Smooth muscle cell (in vitro differentiated cells): ENCODE measurements around the gene RNU7-1. TPM values are rescaled to one million over a fixed set of nuclear protein-coding genes. Genes with fewer than 3 reads are reported as not detected.

Experiments
- DNase-seq: peaks from one replicate; lab custom pipeline; 2025; ENCODE audit not compliant: unreplicated experiment; lab: John Stamatoyannopoulos, UW
- H2AFZ ChIP-seq: fragments of 200-600 bp; sonication (generic); 2 replicates; pipeline ENCODE4 v1.6.0; 2016; ENCODE audit warnings: antibody characterized with exemption, low read depth, mild to moderate bottlenecking
- H3F3A ChIP-seq: fragments of 200-600 bp; sonication (generic); 2 replicates; pipeline ENCODE4 v1.6.0; 2017; ENCODE audit warnings: antibody characterized with exemption, low read depth
- H3K27ac ChIP-seq: fragments of 200-600 bp; sonication (generic); 2 replicates; pipeline ENCODE4 v1.5.1; 2016; ENCODE audit warnings: low read depth, mild to moderate bottlenecking
- H3K27me3 ChIP-seq: fragments of 200-600 bp; sonication (generic); 2 replicates; pipeline ENCODE4 v1.6.1; 2016; ENCODE audit warnings: low read depth, mild to moderate bottlenecking
- H3K36me3 ChIP-seq: fragments of 200-600 bp; sonication (generic); 2 replicates; pipeline ENCODE4 v1.5.1; 2016; ENCODE audit warnings: low read depth
- H3K4me1 ChIP-seq: fragments of 200-600 bp; sonication (generic); 2 replicates; pipeline ENCODE4 v1.5.1; 2016; ENCODE audit warnings: low read depth
- H3K4me2 ChIP-seq: fragments of 200-600 bp; sonication (generic); 2 replicates; pipeline ENCODE4 v1.6.0; 2016; ENCODE audit warnings: mild to moderate bottlenecking
- H3K4me3 ChIP-seq: fragments of 200-600 bp; sonication (generic); 2 replicates; pipeline ENCODE4 v1.5.1; 2016; ENCODE audit warnings: mild to moderate bottlenecking
- H3K79me2 ChIP-seq: fragments of 200-600 bp; sonication (generic); 2 replicates; pipeline ENCODE4 v1.6.0; 2016; ENCODE audit warnings: low read depth, mild to moderate bottlenecking
- H3K9ac ChIP-seq: fragments of 200-600 bp; sonication (generic); 2 replicates; pipeline ENCODE4 v1.6.0; 2016; ENCODE audit warnings: low read depth
- H3K9me3 ChIP-seq: fragments of 200-600 bp; sonication (generic); replicated peaks from 2 replicates; pipeline ENCODE4 v1.5.1; 2016; ENCODE audit warnings: low read depth
- H4K20me1 ChIP-seq: fragments of 200-600 bp; sonication (generic); 2 replicates; pipeline ENCODE4 v1.6.0; 2016; ENCODE audit warnings: low read depth
- CTCF ChIP-seq: fragments of 200-600 bp; sonication (generic); IDR thresholded peaks from 2 replicates; pipeline ENCODE4 v1.5.1; 2017; ENCODE audit warnings: borderline replicate concordance, mild to moderate bottlenecking, antibody characterized with exemption; ENCODE audit not compliant: insufficient read depth, poor library complexity, severe bottlenecking
- WGBS: methylation state at CpG from one replicate; pipeline ENCODE4 v1.1.7; 2016; ENCODE audit warnings: low lambda C conversion rate; 5-methylcytosine and 5-hydroxymethylcytosine counted together
- polyA plus RNA-seq: library from polyadenylated mRNA; unstranded; fragments of >200 nt; fragmentation: Nextera tagmentation; extraction: Ambion mirVana; gene quantifications from 2 replicates; pipeline ENCODE4 v1.2.1, GENCODE V29; 2016
- total RNA-seq: library from RNA; depleted of rRNA; stranded (reverse); fragments of >200 nt; gene quantifications from 2 replicates; pipeline ENCODE4 v1.2.3, GENCODE V29; 2014

The RNU7-1 gene
- total and polyA plus RNA-seq, 2 experiments from 2014 or later = not detected

- WGBS = 93% methylated on average over 15 of the region's 15 CpGs
- peaks cover 6% of the 10 kb centered on the region for H3F3A ChIP-seq
- peaks cover 6% of the 10 kb centered on the region for H4K20me1 ChIP-seq
- H3K79me2 ChIP-seq = no peaks in the 10 kb centered on the region
- no peaks in the 10 kb centered on the region for H3K9me3 ChIP-seq
- no peak overlapping the region for H2AFZ ChIP-seq
- no peak overlapping the region for H3K27ac ChIP-seq
- peaks cover 6% of the 10 kb centered on the region for H3K4me1 ChIP-seq
- no peaks in the 10 kb centered on the region for H3K27me3 ChIP-seq
- no peak for DNase-seq
- no peak for TF ChIP-seq CTCF
- no peak overlapping the region for H3K9ac ChIP-seq
- H3K36me3 ChIP-seq = no peaks in the 10 kb centered on the region
- H3K4me2 ChIP-seq = no peak overlapping the region
- no peak overlapping the region for H3K4me3 ChIP-seq
These were observed 5.4 kb downstream of the RNU7-1 start for GRCh38 chr12:6948873-6949594.

- H2AFZ ChIP-seq = no peak overlapping the region
- no peaks in the 10 kb centered on the region for H3K79me2 ChIP-seq
- 52% methylated on average over 1 of the region's 1 CpG for WGBS
- H3K27ac ChIP-seq = no peak overlapping the region
- H3K4me3 ChIP-seq = no peak overlapping the region
- TF ChIP-seq CTCF = peak; percentile 18
- H3K4me1 ChIP-seq = no peaks in the 10 kb centered on the region
- H3K27me3 ChIP-seq = no peaks in the 10 kb centered on the region
- no peaks in the 10 kb centered on the region for H3K9me3 ChIP-seq
- H3K9ac ChIP-seq = no peak overlapping the region
- no peak for DNase-seq
- no peaks in the 10 kb centered on the region for H3K36me3 ChIP-seq
- H3K4me2 ChIP-seq = no peak overlapping the region
- H4K20me1 ChIP-seq = no peaks in the 10 kb centered on the region
- no peaks in the 10 kb centered on the region for H3F3A ChIP-seq
These were observed 6.8 kb downstream of the RNU7-1 start for GRCh38 chr12:6950401-6950801.

GRCh38 chr12:6950811-6951540, 7.4 kb downstream of the RNU7-1 start, which contains the start of gene PTPN6:
TSS of gene PTPN6 (plus strand) at chr12:6951356. CDS start at chr12:6951513, 157 bp downstream.
- TF ChIP-seq CTCF = no peak
- Histone ChIP-seq H3K4me1 (no peaks in the 10 kb centered on the region), H4K20me1 (no peaks in the 10 kb centered on the region), H2AFZ (no peak within 1 kb of the TSS), H3K4me3 (no peak within 1 kb of the TSS), H3K9me3 (no peaks in the 10 kb centered on the region), H3K9ac (no peak within 1 kb of the TSS), H3K4me2 (no peak within 1 kb of the TSS), H3K27ac (no peak within 1 kb of the TSS), H3K79me2 (no peaks in the 10 kb centered on the region), H3F3A (no peaks in the 10 kb centered on the region), H3K36me3 (no peaks in the 10 kb centered on the region), H3K27me3 (no peaks in the 10 kb centered on the region)
- 86% methylated on average over 24 of the region's 25 CpGs for WGBS
- DNase-seq = no peak
